Measurements from ENCODE around the gene HKDC1.

DNA sequence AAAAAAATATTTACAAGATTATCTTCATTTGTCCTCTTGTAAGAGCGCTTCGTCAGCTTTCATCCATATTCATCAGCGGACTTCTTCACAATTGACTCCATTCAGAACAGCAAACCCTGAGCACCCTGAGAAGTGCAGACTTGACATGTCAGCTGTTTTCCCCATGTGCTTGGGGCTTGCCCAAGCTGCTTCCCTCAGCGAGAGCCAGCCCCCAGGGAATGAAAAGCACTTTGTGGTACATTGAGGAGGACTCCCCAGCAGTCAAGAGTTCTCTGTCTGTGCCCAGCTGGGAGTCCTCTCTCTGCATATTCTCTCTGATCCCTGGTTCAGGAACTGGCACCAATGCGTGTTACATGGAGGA, 22.7 kb downstream of the HKDC1 start:
- TF ChIP-seq, protein P1, sequence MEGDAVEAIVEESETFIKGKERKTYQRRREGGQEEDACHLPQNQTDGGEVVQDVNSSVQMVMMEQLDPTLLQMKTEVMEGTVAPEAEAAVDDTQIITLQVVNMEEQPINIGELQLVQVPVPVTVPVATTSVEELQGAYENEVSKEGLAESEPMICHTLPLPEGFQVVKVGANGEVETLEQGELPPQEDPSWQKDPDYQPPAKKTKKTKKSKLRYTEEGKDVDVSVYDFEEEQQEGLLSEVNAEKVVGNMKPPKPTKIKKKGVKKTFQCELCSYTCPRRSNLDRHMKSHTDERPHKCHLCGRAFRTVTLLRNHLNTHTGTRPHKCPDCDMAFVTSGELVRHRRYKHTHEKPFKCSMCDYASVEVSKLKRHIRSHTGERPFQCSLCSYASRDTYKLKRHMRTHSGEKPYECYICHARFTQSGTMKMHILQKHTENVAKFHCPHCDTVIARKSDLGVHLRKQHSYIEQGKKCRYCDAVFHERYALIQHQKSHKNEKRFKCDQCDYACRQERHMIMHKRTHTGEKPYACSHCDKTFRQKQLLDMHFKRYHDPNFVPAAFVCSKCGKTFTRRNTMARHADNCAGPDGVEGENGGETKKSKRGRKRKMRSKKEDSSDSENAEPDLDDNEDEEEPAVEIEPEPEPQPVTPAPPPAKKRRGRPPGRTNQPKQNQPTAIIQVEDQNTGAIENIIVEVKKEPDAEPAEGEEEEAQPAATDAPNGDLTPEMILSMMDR (IDR thresholded peaks at IDR 0.05), result no peak
- no peak for TF ChIP-seq POLR2A (IDR thresholded peaks at IDR 0.05)
- no peak for TF ChIP-seq POLR2AphosphoS5 (IDR thresholded peaks at IDR 0.05; ENCODE audit: insufficient read depth in 1 of 2, low read depth in 1 of 2)

All from vagina (tissue), 2 donors.